Measurements from ENCODE around the gene ANKRD34A.

ANKRD34A gene

DNA sequence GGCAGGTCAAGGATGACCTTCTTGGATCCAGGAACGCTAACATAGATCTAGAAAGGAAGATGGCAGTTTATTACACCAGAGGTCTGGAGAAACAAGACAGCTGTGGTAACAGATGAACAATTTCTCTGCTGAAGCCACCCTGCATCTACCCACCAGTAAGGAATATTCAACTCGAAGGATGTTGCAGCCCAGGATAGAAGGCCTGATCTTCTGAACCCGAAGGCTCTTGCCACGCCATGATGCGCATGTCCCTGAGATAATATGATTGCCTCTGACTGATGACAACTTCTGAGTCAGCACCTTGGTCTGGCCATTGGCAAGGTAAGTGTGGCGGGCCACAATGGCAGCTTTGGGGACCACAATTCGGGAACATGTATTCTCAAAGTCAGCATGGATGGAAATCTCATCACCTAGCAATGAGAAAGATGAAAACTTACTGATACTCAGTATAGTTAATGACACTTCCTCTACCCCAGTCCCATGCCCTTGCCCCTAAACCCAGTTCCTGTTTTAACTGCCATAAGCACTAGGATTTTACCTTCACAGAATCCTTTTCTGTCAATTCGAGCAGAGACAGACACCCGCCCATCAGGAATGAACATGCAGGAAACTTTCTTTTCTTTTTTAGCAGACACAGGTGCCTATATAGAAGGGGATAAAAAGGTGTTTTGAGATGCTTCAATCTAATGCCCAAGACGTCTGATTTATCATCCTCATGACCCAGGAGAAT lies 30.2 kb upstream of the ANKRD34A start:
- H3K27ac ChIP-seq, result peak overlapping the region; percentile 91
- TF ChIP-seq ZFX (IDR thresholded peaks at IDR 0.05; ENCODE audit: borderline replicate concordance) (no peak), CTCF (IDR thresholded peaks at IDR 0.05) (no peak)

- peak overlapping the region; percentile 91 for H3K27ac ChIP-seq
- TF ChIP-seq CTCF (IDR thresholded peaks at IDR 0.05) (no peak), ZFX (IDR thresholded peaks at IDR 0.05; ENCODE audit: borderline replicate concordance) (no peak)
These were observed 29.4 kb upstream of the ANKRD34A start for GRCh38 chr1:145993618-145994390.

DNA sequence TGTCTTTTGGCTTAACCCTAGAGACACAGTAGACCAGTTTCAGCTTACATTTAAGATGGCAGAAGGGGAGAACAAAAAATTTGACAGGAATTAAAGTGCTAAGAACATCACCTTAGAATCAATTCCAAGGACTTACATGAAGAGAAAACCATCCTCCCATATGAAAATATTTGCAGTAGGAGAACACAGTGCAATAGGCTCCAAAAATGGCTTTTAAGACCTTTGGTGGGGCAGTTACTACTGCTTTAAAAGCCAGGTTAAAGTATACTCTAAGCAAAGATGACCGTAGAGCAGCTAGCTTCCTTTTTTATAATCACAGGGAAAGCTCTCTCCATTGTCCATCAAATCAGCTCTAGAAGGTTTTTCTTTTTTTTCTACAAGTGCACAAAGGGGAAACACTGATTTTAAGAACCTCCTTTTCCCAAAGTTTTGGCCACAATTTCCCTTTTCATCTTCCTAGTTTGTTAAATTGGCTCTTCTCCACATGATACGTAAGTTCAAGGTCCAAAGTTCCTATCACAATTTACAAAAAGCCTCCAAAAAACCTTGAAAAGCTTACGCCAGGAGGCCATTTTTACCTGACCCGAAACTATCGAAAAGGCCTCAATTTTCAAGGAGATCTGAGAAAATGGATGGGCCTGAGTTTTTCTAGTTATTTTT lies 28.7 kb upstream of the ANKRD34A start:
- H3K27ac ChIP-seq, result peak overlapping the region; percentile 91

GRCh38 chr1:145992502-145992936 lies 28.1 kb upstream of the ANKRD34A start:
- peak overlapping the region; percentile 91 for H3K27ac ChIP-seq
- TF ChIP-seq ZFX (IDR thresholded peaks at IDR 0.05; ENCODE audit: borderline replicate concordance) (no peak), CTCF (IDR thresholded peaks at IDR 0.05) (no peak)

More for the DNA sequence above, 28.7 kb upstream of the ANKRD34A start:
- no peak for TF ChIP-seq ZFX (IDR thresholded peaks at IDR 0.05; ENCODE audit: borderline replicate concordance)
- TF ChIP-seq CTCF (IDR thresholded peaks at IDR 0.05), result no peak

DNA sequence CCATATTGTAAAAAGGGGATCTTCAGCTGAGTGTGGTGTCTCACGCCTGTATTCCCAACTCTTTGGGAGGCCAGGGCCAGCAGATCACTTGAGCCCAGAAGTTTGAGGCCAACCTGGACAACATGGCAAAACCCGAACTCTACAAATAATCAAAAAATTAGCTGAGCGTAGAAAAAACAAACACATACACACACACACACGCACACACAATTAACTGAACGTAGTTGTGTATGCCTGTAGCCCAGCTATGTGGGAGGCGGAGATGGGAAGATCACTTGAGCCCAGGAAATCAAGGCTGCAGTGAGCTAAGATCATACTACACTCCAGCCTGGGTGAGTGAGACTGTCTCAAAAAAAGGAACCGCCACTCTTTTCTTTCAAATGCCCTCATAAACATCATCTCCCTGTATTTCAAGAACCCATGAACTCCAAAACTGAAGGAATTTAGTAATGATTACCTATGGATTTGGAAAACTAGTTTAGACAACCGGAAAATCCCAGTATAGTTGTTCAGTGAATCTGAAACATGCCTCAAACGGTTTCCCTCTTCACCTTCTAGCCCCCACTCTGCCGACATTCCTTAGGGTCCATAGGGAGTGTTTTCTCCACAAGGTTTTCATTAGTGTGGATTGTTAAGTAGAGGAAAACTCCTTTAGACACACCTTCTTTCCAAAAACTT lies 27.5 kb upstream of the ANKRD34A start:
- no peak for TF ChIP-seq ZFX (IDR thresholded peaks at IDR 0.05; ENCODE audit: borderline replicate concordance)
- TF ChIP-seq CTCF (IDR thresholded peaks at IDR 0.05), result no peak
- peak overlapping the region; percentile 91 for H3K27ac ChIP-seq

- H3K27ac ChIP-seq, result peak overlapping the region; percentile 91
- no peak for TF ChIP-seq CTCF (IDR thresholded peaks at IDR 0.05)
- no peak for TF ChIP-seq ZFX (IDR thresholded peaks at IDR 0.05; ENCODE audit: borderline replicate concordance)
These were observed 26.0 kb upstream of the ANKRD34A start for GRCh38 chr1:145990249-145990855.
